Measurements from ENCODE around the gene ANO1.

ANO1 gene

DNA sequence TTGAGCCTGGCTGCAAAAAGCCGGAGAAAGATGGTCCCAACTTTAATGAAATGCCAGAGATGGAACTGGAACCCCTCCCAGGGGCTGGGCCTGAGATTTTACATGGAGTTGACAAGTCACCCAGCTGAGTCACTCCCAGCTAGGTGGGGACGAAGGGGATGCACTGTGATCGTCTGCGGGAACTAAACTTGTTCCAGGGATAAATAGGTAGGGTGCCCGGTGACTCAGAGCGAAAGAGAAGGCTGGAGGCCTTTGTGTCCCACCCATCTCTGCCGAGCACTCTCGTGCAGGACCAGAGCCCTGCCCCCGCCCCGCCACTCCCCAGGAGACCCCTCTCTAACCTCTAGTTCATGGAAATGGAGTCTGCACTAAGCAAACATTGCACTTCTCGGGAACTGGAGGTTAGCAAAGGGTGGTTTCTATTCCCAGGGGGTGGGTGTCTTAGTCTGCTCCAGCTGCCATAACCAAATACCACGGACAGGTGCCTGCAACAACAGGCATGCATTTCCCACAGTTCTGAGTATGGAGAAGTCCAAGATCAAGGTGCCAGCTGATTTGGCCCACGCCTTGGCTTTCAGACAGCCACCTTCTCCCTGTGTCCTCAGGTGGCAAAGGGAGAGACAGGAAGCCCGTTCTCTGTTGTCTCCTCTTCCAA, 64.2 kb downstream of the ANO1 start:
- H3K4me3 ChIP-seq (ENCODE audit: low read length) = no peak overlapping the region
- no peak for DNase-seq (ENCODE audit: low read depth)
- TF ChIP-seq CTCF (conservative IDR thresholded peaks at IDR 0.05; ENCODE audit: low read length) = no peak

- H3K4me3 ChIP-seq (ENCODE audit: low read length) = no peak overlapping the region
- no peak for TF ChIP-seq CTCF (conservative IDR thresholded peaks at IDR 0.05; ENCODE audit: low read length)
- no peak for DNase-seq (ENCODE audit: low read depth)
These were observed 66.1 kb downstream of the ANO1 start for GRCh38 chr11:70144262-70144661.

- DNase-seq (ENCODE audit: low read depth) = no peak
- H3K4me3 ChIP-seq (ENCODE audit: low read length) = no peak overlapping the region
- TF ChIP-seq CTCF (conservative IDR thresholded peaks at IDR 0.05; ENCODE audit: low read length) = no peak
These were observed 67.0 kb downstream of the ANO1 start for GRCh38 chr11:70145071-70145470.

DNA sequence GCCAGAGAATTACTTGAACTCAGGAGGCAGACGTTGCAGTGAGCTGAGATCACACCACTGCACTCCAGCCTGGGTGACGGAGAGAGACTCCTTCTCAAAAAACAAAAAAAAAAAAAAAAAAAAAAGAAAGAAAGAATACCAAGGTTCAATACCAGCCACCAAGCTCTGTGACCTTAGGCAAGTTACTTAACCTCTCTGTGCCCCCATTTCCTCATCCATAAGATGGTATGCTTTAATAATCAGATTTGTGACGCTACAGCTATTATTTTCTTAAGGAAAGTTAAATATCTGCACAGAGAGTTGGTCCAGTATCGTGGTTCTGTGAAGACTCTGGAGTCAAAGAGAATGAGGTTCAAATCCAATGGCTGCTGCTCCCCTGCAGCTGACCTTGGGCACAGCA, 67.7 kb downstream of the ANO1 start:
- H3K4me3 ChIP-seq (ENCODE audit: low read length) = no peak overlapping the region
- no peak for DNase-seq (ENCODE audit: low read depth)
- TF ChIP-seq CTCF (conservative IDR thresholded peaks at IDR 0.05; ENCODE audit: low read length) = no peak

- no peak for TF ChIP-seq CTCF (conservative IDR thresholded peaks at IDR 0.05; ENCODE audit: low read length)
- DNase-seq (ENCODE audit: low read depth) = no peak
- H3K4me3 ChIP-seq (ENCODE audit: low read length) = no peak overlapping the region
These were observed 68.2 kb downstream of the ANO1 start for GRCh38 chr11:70146299-70146698.

DNA sequence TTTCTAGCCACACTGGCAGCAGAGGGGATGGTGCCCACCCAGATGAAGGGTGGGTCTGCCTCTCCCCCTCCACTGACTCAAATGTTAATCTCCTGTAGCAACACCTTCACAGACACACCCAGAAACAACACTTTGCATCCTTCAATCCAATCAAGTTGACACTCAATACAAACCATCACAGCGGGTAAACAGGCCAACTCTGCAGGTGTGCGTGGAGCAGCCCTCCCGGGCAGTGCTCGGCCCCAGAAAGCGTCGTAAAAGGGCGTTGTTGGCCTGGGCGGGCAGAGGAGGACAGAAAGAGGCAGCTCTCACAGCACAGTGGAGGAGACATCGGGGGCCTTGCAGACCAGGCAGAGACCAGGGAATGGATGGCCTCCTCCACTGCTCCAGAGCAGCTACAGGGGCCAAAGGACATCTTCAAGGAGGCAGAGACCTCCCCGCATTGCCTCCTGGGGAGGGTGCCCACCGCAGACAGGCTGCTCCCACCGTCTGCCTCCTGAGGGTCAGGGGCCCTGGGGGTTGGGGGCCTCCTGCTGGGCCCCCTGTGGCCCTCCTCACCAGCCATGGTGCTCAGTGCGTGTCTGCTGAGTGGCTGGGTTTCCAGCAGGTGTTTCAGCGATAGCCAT, 68.9 kb downstream of the ANO1 start:
- no peak for TF ChIP-seq CTCF (conservative IDR thresholded peaks at IDR 0.05; ENCODE audit: low read length)
- no peak overlapping the region for H3K4me3 ChIP-seq (ENCODE audit: low read length)
- no peak for DNase-seq (ENCODE audit: low read depth)

DNA sequence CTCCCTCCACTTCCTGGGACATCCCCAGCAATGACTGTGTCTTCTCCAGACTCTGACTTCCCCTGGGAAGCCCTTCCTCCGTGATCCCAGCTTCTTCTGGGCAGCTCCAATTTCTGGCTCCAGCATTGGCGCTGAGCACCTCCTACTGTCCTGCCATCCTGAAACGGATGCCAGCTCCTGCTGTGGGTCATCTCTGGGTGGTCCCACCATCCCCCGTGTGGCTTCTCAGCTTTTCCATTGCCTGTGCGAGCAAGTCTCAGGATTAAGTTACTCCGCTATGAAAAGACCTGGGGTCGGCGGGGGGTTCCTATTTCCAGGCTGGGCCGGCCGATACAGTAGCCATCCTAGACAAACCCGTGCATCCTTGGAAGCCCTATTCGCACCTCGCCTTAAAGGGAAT, 69.6 kb downstream of the ANO1 start:
- TF ChIP-seq CTCF (conservative IDR thresholded peaks at IDR 0.05; ENCODE audit: low read length) = no peak
- no peak for DNase-seq (ENCODE audit: low read depth)
- H3K4me3 ChIP-seq (ENCODE audit: low read length) = no peak overlapping the region
